ENCODE data around the gene TOR4A.
A peak's percentile ranks its signal among the peaks of the same experiment; 100 is the strongest.

TOR4A gene

DNA sequence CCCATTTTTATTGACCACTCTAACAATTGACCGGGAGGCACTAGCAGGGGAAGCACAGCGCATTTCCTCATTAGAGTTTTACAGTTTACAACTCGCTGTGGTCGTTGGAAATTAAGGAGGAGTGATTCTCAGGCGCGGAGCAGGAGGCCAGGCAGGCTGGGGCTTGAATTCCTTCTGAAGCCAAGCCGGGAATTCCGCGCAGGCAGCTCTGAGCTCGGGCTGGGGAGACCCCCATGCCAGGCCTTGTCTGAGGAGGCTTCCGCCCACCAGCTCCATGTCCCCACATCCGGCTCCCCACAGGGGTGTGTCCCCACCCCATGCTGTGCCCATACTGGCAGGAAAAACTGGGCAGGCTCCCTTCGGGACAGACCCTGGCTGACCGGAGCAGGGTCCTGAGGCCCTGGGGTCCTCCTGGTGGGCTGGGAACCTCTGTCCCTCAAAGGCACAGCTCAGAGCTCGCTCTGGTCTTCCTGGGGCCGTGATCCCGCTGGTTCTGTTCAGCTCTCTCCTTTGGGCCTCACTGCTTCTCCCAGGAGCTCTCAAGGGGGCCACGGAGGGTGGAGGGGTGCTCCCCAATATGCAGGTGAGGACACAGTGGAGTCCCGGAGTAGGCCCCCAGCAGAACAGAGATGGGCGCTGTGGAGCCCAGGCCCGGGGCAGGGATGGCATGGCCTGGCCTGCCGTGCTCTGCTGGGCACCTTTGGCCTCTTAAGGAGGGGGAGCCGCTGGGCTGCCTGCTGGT is 25.8 kb downstream of the TOR4A start:
- no peak for DNase-seq (ENCODE audit: low read depth, low spot score)
- TF ChIP-seq, protein P1, sequence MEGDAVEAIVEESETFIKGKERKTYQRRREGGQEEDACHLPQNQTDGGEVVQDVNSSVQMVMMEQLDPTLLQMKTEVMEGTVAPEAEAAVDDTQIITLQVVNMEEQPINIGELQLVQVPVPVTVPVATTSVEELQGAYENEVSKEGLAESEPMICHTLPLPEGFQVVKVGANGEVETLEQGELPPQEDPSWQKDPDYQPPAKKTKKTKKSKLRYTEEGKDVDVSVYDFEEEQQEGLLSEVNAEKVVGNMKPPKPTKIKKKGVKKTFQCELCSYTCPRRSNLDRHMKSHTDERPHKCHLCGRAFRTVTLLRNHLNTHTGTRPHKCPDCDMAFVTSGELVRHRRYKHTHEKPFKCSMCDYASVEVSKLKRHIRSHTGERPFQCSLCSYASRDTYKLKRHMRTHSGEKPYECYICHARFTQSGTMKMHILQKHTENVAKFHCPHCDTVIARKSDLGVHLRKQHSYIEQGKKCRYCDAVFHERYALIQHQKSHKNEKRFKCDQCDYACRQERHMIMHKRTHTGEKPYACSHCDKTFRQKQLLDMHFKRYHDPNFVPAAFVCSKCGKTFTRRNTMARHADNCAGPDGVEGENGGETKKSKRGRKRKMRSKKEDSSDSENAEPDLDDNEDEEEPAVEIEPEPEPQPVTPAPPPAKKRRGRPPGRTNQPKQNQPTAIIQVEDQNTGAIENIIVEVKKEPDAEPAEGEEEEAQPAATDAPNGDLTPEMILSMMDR (IDR thresholded peaks at IDR 0.05; ENCODE audit: insufficient read depth, low read length, missing control alignments): no peak
- ChIA-PET CTCF (interaction anchor here (1.1 to 2.7 kb wide), 7 partner anchors 10 to 223 kb away, joined by 3 to 7 read pairs (median 6); partner anchors contain the start of genes EXD3 and NOXA1), POLR2A (interaction anchor here (0.6 kb wide), 1 partner anchor 61 kb away, joined by 3 read pairs; no protein-coding TSS in a partner anchor)
- H3K4me3 ChIP-seq (ENCODE audit: low read depth, low read length): no peak overlapping the region

DNA sequence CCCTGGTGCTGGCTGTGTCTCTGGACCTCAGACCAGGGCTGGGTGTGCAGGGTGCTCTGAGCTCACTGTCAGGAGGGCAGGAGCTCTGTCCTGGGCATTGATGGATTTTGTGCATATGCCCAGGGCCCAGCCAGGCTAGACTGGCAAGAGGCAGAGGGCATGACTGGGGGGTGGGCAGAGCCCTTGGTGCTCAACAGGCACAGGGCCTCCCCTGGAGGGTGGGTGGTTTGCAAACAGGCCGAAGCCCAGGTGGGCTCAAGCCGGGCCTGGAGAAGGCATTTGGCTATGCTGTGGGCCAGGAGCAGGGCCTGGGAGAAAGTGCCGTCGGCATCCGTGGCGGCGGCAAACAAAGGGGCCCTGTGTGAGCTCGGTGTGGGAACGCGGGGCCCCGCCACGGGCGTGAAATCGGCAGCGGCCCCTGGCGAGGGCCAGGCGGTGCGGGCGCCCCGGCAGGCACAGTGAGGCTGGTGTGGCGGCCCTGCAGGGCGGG is 26.4 kb downstream of the TOR4A start:
- TF ChIP-seq, protein P1 (IDR thresholded peaks at IDR 0.05; ENCODE audit: insufficient read depth, low read length, missing control alignments): no peak
- DNase-seq (ENCODE audit: low read depth, low spot score): no peak
- ChIA-PET CTCF (interaction anchor here (1.1 to 2.7 kb wide), 3 partner anchors 9 to 119 kb away, joined by 3 to 7 read pairs (median 6); partner anchors contain the start of genes EXD3 and NOXA1), POLR2A (no interaction called here)
- no peak overlapping the region for H3K4me3 ChIP-seq (ENCODE audit: low read depth, low read length)

DNA sequence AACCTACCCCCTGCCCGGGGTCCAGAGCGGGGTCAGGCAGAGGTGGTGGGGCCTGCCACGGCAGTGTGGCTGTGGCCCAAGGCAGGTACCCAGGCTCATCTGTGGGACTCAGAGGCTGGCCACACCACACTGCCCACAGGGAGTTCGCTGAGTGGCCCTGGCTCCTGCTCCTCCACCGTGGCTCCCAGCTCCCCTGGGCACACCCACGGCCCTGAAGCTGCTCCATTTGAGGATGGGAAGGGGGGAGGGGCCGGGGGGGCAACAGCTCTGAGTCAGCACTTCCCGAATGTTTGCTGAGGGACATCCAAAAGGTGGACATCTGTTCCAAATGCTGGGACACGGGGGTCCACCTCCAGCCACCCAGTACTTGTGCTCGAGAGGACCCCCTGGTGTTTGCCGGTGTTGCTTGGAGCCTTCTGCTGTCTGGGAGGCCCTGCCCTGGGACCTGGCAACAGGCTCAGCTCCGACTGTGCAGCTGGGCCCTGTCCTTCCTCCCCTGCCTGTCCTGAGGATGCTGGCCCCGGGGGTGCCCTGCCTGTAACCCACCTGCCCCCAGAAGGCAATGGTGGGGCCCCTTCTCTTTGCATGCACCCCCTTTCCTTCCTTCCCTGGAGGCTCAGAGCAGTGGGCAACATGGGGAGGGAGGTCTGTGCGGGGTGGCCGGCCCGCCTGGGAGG is 27.0 kb downstream of the TOR4A start:
- TF ChIP-seq, protein P1 (IDR thresholded peaks at IDR 0.05; ENCODE audit: insufficient read depth, low read length, missing control alignments): peak; percentile 23
- DNase-seq (ENCODE audit: low read depth, low spot score): no peak
- ChIA-PET CTCF (interaction anchor here (0.5 to 2.7 kb wide), 4 partner anchors 8 to 118 kb away, joined by 3 to 7 read pairs (median 4); partner anchors contain the start of genes EXD3 and NOXA1), POLR2A (no interaction called here)
- H3K4me3 ChIP-seq (ENCODE audit: low read depth, low read length): no peak overlapping the region

DNA sequence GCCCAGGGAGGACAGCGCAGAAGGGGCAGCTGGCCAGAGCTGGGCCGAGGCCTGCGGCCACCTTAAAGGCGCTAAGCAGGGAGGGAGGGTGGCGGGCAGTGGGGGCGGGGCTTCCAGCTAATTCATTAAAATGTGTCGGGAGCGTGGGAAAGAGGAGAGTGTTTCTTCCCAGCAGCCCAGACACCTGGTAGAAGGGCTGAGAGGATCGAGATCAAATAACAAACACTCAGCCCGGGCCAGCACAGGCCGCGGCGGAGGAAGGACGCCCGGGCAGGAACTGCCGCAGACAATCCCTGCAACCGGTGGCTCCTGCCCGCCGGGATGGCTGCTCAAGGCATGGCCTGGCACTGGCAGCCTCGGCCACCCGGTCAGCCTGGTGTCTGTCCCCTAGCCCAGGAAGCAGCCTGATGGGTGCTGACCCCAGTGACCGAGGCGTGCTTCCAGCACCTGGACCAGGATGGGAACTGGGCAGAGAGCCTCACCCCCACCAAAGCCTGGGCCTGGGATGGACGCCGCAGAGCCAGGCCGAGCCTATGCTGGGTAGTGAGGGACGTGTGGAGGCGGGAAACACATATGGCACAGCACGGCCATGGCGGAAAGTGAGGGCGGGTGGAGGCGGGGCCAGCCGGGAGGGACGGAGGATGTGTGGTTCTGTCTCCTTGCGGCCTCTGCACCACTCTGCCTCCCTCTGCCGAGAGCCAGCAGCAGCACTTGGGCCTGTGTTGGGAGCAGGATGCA is 27.7 kb downstream of the TOR4A start:
- DNase-seq (ENCODE audit: low read depth, low spot score): no peak

DNA sequence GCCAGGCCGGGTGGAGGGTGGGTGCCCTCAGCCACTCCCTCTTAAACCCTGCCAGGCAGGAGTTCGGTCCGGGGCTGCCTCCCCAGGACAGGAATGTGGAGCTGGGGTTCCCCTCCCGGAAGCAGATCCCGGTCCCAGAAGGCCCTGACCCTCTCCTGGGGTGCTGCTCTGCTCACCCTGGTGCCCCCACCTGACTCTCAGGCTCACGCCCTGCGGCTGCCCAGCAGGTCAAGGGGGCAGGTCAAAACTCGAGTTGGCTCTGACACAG is 28.2 kb downstream of the TOR4A start:
- ChIA-PET POLR2A (interaction anchor here (0.6 kb wide), 1 partner anchor 114 kb away, joined by 3 read pairs; no protein-coding TSS in a partner anchor), CTCF (interaction anchor here (1.0 kb wide), 1 partner anchor 9 kb away, joined by 3 read pairs; no protein-coding TSS in a partner anchor)
- no peak for DNase-seq (ENCODE audit: low read depth, low spot score)
- TF ChIP-seq, protein P1 (IDR thresholded peaks at IDR 0.05; ENCODE audit: insufficient read depth, low read length, missing control alignments): no peak
- no peak overlapping the region for H3K4me3 ChIP-seq (ENCODE audit: low read depth, low read length)

More for the DNA sequence above, 27.7 kb downstream of the TOR4A start:
- CTCF ChIA-PET: interaction anchor here (0.5 kb wide), 1 partner anchor 20 kb away, joined by 3 read pairs; no protein-coding TSS in a partner anchor
- POLR2A ChIA-PET: no interaction called here
- TF ChIP-seq, protein P1 (IDR thresholded peaks at IDR 0.05; ENCODE audit: insufficient read depth, low read length, missing control alignments): peak; percentile 7
- H3K4me3 ChIP-seq (ENCODE audit: low read depth, low read length): no peak overlapping the region
